Stimulated activated CD8-positive, alpha-beta memory T cell treated with anti-CD3 and anti-CD28 coated beads, Interleukin-7, amount 100 ng/mL, for 24 hours (primary cell): Measurements from ENCODE around the gene PDE5A.

Experiments used
- DNase-seq: peaks from one replicate; pipeline ENCODE4 v3.0.0-alpha.2; 2020; ENCODE audit warnings: low read depth

PDE5A gene

GRCh38 chr4:119521268-119521667 lies 107.3 kb downstream of the PDE5A start:
- no peak for DNase-seq

DNA sequence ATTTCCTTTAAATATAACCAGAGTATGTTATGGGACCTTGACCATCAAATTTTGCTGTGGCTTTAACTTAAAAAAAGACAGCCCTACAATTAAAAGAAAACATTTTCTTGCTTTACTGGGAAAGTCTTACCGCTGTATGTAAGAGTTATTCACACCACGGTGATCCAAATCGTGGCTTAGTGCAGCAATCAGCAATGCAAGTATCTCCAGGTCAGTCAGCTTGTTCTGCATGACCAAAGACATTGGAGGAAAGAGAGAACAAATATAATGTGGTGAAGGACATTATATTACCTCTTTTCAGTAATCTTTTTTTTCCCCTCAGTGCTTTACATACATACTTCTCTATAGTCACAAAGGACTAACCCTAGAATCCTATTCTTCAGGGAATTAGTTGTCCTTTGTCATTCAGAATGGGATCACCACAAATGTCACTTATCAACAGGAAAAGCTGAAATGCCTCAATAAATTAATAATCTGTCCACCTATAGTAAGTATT lies 109.6 kb downstream of the PDE5A start:
- DNase-seq = no peak

- no peak for DNase-seq
Observed at GRCh38 chr4:119518230-119518892, 110.2 kb downstream of the PDE5A start.

DNA sequence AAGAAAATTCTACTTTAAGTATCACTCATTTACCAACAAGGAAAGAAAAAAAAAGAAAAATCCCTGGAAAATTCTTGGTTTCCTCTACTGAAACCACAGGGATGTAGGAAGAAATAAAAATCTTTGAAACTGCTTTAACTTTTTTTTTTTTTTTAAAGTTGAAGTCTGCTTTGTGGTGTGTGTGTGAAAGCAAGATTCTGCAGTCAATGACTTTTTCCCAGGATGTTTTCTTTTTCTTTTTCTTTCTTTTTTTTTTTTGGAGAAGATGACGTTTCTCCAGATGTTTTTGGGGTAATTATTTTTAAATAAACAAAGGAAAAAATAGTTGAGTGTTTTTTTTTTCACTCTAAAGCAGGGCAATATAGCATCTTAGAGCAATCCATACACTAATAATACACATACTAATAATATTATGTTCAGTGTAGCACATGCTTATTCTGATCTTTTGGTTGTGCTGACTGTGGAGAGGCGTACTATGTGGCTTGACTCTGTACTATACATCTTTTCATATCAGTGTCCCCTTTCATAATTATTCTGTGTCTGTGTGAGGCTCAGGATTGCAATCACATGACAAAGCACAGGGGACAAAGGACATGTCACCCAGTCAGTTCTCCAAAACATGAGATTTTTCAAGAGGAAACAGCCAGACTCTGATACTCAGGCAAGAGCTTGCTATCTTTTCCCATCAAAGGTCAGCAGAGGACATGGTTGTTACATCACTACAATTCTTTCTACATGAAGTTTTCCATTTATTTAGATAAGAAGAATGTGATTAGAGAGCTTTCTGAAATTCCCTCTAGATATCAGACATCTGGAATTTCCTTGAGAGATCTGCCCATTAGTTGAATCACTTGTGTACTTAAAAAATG lies 111.0 kb downstream of the PDE5A start:
- no peak for DNase-seq

- no peak for DNase-seq
Observed at GRCh38 chr4:119512398-119512797, 116.2 kb downstream of the PDE5A start.

DNA sequence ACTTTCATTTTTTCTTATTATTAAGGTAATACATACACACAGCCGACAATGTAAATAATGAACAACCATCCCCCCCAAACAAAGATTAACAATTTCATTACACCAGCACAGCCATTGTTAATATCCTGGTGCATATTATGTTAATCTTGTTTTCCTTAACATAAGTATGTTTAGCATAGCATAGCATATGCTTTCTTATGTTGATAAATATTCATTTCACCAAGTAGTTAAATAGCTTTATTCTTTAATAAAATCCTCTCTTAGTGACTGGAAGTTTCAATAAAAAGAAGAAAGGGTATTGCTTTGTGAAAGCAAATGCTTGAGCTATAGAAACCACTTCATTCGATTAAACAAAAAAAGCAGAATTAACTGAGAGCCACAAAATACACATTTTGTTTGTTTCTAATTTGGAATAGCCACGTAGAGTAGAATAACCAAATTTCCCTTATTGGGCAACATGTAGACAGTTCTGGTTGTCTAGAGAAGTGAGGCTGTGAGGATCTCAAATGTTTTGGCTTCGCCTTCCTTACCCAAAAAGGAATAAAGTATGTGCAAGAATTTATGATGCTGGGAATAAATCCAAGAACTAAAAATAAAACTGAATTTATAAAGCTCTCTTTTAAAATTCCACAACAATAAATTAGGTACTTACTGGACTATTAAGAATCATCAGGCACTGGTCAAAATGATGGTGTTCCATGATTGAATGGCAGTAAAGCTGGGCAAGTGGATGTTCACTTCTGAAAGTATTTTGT lies 118.0 kb downstream of the PDE5A start:
- no peak for DNase-seq

- DNase-seq = no peak
Observed at GRCh38 chr4:119508281-119508680, 120.3 kb downstream of the PDE5A start.

- DNase-seq = no peak
Observed at GRCh38 chr4:119506806-119507205, 121.8 kb downstream of the PDE5A start.

DNA sequence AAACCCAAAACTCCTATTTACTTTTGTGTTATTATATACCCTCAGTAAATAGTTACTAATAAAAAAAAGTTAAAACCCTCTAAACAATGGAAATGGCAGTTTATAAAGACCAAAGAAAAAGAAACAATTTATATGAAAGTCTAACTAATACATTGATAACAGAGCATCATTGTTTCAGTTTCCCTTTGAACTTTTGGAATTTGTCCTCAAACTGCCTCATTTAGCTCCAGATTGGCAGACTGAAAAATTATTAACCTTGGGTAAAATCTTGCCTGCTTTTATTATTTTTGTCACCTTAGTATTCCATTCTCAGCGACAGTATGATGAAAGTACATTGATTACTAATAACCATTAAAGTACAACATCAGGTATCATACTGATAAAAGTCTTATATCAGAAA lies 124.0 kb downstream of the PDE5A start:
- DNase-seq = no peak

DNA sequence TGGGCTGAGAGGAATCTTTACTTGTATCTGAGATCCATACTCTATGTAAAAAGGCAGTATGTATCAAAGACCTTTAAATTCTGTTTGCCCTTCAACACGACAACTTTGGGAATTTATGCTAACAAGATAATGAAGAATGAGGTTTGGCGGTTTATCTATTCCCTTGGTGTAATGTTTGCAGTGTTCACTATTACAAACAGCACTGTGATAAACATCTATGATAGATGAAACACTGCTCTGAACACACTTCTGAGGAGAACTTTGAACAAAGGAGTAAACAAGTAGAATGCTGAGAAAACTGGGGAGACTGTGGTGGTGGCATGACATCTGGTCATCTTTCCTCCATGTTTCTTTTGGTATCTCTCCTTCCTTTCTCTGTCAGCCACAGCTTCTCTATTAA lies 126.9 kb downstream of the PDE5A start:
- no peak for DNase-seq

DNA sequence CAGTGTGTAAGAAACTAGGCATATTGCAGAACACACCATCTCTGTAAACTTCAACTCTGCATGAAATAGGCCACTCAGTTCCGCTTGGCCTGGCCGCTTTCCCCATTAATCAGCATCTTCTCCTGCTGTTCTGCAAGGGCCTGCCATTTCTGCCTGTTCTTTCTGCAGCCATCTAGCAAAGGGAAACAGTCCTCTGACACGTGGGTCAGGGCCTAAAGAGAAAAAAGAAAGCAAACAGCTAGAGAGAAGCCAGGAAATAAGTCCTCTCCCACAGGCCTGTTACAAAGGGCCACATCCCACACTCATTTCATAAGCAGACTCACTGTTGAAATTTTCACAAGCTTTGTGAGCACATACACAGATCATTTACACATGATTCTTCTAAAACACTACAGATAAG lies 130.1 kb downstream of the PDE5A start:
- DNase-seq = no peak

DNA sequence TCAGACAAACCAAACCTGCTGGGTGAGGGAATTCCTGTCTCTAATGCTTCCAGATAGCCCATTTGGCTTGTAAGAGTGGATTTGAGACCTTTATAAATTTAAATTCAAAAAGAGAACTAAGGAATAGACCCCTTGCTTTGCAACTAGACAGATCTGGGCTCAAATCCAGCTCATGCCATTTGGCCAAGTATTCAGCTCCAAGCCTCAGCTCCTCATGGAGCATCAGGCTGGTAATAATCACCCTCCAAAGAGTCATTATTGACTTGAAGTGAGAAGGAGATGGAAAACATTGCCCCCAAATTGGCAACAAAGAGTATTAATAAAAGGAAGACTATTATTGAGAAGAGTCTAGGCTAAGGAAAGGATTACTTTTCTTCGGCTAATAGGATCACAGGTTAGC lies 134.7 kb downstream of the PDE5A start:
- no peak for DNase-seq

- DNase-seq = no peak
Observed at GRCh38 chr4:119493419-119493818, 135.2 kb downstream of the PDE5A start.

DNA sequence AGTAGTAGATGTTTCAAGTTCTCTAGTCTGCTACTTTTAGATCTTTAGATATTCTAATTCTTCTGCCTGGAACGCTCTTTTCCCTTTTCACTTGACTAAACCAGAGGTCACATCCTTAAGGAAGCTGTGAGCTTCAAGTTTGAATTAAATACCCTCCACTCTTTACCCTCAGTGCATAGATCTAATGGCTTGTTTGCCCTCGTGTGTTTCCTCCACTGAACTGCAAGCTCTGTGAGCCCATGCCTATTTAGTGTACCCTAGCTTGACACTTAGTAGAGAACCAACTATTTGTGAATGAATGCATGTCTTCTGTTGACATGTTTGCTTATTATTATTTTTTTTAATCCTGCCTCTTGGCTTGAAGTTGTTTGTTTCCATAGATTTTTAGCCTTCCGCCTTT lies 138.3 kb downstream of the PDE5A start:
- DNase-seq = no peak

DNA sequence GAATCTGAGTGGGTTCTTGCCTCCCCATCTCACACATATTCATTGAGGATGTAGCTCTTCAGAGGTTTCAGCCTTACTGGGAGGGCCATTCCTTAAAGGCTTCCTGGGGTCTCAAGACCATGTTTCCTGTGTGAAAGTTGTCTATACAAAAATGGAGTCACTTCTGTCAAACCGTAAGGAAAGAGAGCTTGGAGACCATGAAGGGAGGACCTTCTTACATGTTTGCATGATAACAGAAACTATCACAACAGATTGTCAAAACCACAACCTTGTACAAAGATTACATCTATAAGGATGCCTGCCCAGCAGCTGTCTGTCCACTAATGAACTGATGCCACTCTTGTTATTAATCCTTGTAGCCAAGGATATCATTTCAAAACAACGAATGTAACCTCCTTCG lies 139.3 kb downstream of the PDE5A start:
- DNase-seq = no peak

GRCh38 chr4:119480331-119480730 lies 148.3 kb downstream of the PDE5A start:
- DNase-seq = no peak

DNA sequence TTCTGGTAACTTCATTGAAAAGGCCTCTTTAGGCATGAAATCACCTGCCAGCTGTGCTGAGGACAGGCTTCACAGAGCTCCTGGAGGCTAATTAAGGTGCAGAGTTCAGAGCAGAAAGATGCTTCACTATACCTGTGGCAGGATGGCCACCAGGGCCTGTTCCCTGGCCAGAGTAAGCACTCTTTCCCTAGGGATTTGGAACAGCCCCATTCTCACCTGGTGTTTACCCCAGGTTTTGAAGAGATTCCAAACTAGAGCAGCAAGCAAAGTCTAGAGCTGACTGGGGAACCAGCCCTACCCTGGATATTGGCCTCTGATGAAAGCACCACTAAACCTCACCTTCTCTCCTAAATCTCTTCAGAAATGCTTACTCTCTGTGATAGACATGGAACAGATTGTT lies 148.8 kb downstream of the PDE5A start:
- DNase-seq = no peak

GRCh38 chr4:119479180-119479808 lies 149.3 kb downstream of the PDE5A start:
- DNase-seq = no peak

DNA sequence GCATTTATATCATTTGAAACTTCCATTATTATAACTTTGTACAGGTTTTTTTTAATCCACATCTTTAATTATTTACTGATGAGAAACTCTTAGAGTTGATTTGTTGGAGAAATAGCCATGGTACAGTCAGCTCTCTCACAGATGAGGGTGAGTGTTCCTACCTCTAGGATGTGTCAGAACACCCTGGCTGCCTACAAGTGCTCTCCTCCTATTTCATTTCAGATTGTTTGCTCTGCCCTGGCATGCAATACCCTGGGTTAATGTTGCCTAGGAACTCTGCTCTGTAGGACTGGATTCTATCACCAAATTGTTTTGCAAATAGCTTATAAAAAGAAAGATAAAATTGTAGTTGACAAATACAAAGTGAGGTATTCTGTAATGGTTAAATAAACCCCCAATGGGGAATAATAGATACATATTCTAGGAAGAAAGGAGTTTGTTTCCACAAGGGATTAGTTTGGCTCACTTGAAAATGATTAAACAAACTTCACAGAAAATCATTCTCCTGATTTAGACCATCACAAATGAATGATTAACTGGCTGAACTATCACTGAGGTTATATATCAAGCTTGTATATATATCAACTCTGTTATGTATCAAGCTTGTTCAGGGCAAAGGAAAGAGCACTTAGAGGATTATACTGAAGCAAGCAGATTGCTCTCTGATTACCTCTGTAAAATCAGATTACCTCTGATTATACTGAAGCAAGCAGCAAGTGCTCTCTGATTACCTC lies 150.0 kb downstream of the PDE5A start:
- DNase-seq = no peak

DNA sequence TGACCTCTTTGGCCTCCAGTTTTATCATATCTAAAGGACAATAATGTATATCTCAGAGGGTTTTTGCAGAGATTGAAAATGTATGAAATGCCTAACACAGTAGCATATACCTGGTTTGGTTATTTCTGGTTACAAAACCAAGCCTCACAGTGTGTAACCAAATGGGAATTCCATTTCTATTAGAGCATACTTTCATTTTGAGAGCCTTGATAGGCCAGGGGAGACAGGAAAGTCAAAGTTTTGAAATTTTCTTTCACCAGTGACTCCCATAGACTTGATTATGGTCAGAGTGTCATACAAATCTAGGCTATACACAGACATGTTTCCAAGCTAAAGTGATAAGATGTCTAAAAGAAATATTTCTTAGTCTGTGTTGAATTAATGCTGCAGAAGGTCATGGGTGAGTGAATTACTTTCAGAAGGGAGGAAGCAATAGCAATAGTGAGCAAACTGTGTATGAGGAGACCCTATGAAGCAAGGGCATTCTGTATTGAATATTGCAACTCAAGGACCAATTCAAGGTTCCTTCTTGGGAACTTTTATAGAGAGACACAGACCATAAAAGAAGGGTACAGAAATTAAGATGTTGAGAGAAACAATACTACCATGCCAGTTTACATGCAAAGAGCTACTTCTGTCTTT lies 151.1 kb downstream of the PDE5A start:
- DNase-seq = no peak

GRCh38 chr4:119471259-119471658 lies 157.3 kb downstream of the PDE5A start:
- no peak for DNase-seq
